NT2/D1 (cell line): ENCODE measurements around the gene DMC1.

Experiments used
- SUZ12 ChIP-seq: IDR thresholded peaks from 2 replicates; pipeline ENCODE4 v1.6.1; 2011; ENCODE audit not compliant: insufficient read length, insufficient read depth; ENCODE audit errors: extremely low read depth
- YY1 ChIP-seq: IDR thresholded peaks from 2 replicates; pipeline ENCODE4 v1.6.1; 2011; ENCODE audit not compliant: insufficient read length, insufficient read depth
- ZNF274 ChIP-seq: IDR thresholded peaks from 2 replicates; pipeline ENCODE4 v1.6.1; 2011; ENCODE audit warnings: mild to moderate bottlenecking, low read depth, low read length

DNA sequence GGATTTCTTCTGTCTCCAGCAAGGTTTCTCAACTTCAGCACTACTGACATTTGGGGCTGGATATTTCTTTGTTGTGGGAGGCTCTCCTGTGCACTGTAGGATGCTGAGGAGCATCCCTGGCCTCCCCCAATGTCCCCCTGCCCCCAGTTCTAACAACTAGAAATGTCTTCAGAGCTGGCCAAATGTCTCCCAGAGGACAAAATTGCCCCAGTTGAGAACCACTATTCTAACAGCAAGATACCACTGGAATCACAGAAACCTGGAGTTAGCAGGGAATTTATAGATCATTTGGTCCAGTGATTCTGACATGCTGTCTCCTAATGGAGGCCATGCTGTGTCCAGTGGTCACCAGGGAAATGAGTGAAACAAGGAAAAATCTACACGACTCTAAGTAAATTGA is 32.2 kb upstream of the DMC1 start:
- TF ChIP-seq SUZ12, result no peak
- no peak for TF ChIP-seq ZNF274
- TF ChIP-seq YY1, result no peak
